Esophagus squamous epithelium (tissue), 4 donors: Measurements from ENCODE around the gene SEC23B.

Source experiments
- CTCF ChIP-seq, 6 experiments: fragments of 450-650 bp in 4 of 6; fragments of 200-600 bp in 2 of 6; sonication (generic) in 2 of 6; IDR thresholded peaks; one replicate each; pipeline ENCODE4 v1.5.1; 2016 to 2019; ENCODE audit warnings: antibody characterized with exemption in 6 of 6, mild to moderate bottlenecking in 4 of 6, moderate library complexity in 4 of 6
- POLR2A ChIP-seq, 4 donors: fragments of 450-650 bp; IDR thresholded peaks; one replicate each; pipeline ENCODE4 v1.6.1; 2017; ENCODE audit warnings: antibody characterized with exemption in 4 of 4, mild to moderate bottlenecking in 4 of 4, moderate library complexity in 3 of 4

GRCh38 chr20:18466894-18467730 lies 40.6 kb upstream of the SEC23B start, which contains the start of the genes DZANK1 and POLR3F:
- TF ChIP-seq CTCF (IDR thresholded peaks at IDR 0.05): peak in 1 of 6 experiments; percentile 29
- peak in 2 of 4 donors; percentile 20 to 35 for TF ChIP-seq POLR2A (IDR thresholded peaks at IDR 0.05)
